Ishikawa (cell line): ENCODE measurements around the gene SPAG9.

ENCODE experiments used
- CEBPB ChIP-seq: IDR thresholded peaks from 2 replicates; pipeline ENCODE4 v1.6.1; 2012
- CREB1 ChIP-seq: IDR thresholded peaks from 2 replicates; pipeline ENCODE4 v1.6.1; 2012; ENCODE audit warnings: low read depth
- EGR1 ChIP-seq: IDR thresholded peaks from 2 replicates; pipeline ENCODE4 v1.6.1; 2012
- EP300 ChIP-seq: IDR thresholded peaks from 2 replicates; pipeline ENCODE4 v1.6.1; 2012; ENCODE audit warnings: borderline replicate concordance
- FOXM1 ChIP-seq: IDR thresholded peaks from 2 replicates; pipeline ENCODE4 v1.6.1; 2012; ENCODE audit warnings: low read depth, borderline replicate concordance
- NFIC ChIP-seq: IDR thresholded peaks from 2 replicates; pipeline ENCODE4 v1.6.1; 2012
- RAD21 ChIP-seq: IDR thresholded peaks from 2 replicates; pipeline ENCODE4 v1.6.1; 2012; ENCODE audit warnings: low read depth
- REST ChIP-seq: IDR thresholded peaks from 2 replicates; pipeline ENCODE4 v1.6.1; 2012; ENCODE audit warnings: low read depth, mild to moderate bottlenecking
- TAF1 ChIP-seq: IDR thresholded peaks from 2 replicates; pipeline ENCODE4 v1.6.1; 2012; ENCODE audit warnings: low read depth, mild to moderate bottlenecking
- TCF12 ChIP-seq: IDR thresholded peaks from 2 replicates; pipeline ENCODE4 v1.6.1; 2012; ENCODE audit warnings: low read depth
- TEAD4 ChIP-seq: IDR thresholded peaks from 2 replicates; pipeline ENCODE4 v1.6.1; 2012
- YY1 ChIP-seq: IDR thresholded peaks from 2 replicates; pipeline ENCODE4 v1.6.1; 2012; ENCODE audit warnings: low read depth
- ZBTB7A ChIP-seq: IDR thresholded peaks from 2 replicates; pipeline ENCODE4 v1.6.1; 2012; ENCODE audit warnings: low read depth
- TF ChIP-seq, protein P1 (sequence below): IDR thresholded peaks from 2 replicates; pipeline ENCODE4 v1.6.1; 2012
- TF ChIP-seq, protein P2 (sequence below): IDR thresholded peaks from 2 replicates; pipeline ENCODE4 v1.6.1; 2012

SPAG9 gene

GRCh38 chr17:51032850-51033249, 87.8 kb downstream of the SPAG9 start:
- TF ChIP-seq EGR1 (no peak), EP300 (no peak), TAF1 (no peak), CREB1 (no peak), ZBTB7A (no peak), TCF12 (no peak), YY1 (no peak), NFIC (no peak)
- TF ChIP-seq, protein P1, sequence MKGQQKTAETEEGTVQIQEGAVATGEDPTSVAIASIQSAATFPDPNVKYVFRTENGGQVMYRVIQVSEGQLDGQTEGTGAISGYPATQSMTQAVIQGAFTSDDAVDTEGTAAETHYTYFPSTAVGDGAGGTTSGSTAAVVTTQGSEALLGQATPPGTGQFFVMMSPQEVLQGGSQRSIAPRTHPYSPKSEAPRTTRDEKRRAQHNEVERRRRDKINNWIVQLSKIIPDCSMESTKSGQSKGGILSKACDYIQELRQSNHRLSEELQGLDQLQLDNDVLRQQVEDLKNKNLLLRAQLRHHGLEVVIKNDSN = no peak

DNA sequence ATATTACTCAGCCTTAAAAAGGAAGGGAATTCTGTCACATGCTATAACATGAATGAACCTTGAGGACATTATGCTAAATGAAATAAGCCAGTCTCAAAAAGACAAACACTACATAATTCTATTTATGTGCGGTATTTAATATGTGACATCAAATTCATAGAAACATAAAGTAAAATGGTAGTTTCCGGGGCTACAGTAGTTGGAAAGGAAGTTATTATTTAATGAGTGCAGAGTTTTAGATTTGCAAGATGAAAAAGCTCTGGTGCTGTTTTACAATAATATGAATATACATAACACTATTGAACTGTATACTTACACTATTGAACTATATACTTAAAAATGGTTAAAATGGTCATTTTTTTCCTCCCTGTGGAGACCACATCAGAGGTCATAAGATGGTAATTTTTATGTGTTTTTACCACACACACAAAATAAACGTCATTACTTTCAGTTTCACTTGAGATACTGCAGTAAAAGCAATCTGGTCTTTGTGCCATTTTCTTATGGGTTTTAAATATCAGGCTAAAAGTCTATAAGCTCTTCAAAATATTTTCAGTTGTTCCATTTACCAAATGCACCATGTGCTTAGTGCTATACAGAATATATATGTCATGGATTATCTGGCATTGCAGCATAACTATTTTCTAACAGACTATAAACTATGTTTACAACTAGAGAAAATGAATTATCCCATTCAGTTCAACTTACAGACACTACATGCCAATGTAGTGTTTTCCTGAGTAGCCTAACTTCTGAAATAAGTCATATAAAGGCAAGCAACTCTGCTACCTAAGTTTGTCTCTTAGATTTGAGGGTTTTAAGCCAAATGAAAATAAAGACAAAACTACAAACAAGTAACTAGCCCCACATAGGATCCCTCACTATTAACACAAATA, 90.9 kb downstream of the SPAG9 start:
- TF ChIP-seq FOXM1 (no peak), CREB1 (no peak), TAF1 (no peak), EP300 (no peak), ZBTB7A (no peak), TEAD4 (no peak)

DNA sequence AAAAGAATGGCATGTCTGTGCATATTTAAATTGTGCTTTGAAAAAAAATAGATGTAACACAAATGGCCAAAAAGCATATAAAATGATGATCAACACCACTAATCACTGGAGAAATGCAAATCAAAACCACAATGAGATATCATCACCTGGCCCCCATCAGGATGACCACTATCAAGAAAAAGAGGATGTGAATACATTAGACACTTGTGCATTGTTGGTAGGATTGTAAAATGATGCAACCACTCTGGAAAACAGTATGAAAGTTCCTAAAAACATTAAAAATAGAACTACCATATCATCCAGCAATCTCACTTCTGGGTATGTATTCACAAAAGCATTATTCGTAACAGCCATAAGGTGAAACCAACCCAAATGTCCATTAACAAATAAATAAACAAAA, 91.5 kb downstream of the SPAG9 start:
- no peak for TF ChIP-seq REST
- no peak for TF ChIP-seq NFIC
- no peak for TF ChIP-seq CREB1
- no peak for TF ChIP-seq TAF1
- TF ChIP-seq FOXM1 = no peak
- no peak for TF ChIP-seq YY1

DNA sequence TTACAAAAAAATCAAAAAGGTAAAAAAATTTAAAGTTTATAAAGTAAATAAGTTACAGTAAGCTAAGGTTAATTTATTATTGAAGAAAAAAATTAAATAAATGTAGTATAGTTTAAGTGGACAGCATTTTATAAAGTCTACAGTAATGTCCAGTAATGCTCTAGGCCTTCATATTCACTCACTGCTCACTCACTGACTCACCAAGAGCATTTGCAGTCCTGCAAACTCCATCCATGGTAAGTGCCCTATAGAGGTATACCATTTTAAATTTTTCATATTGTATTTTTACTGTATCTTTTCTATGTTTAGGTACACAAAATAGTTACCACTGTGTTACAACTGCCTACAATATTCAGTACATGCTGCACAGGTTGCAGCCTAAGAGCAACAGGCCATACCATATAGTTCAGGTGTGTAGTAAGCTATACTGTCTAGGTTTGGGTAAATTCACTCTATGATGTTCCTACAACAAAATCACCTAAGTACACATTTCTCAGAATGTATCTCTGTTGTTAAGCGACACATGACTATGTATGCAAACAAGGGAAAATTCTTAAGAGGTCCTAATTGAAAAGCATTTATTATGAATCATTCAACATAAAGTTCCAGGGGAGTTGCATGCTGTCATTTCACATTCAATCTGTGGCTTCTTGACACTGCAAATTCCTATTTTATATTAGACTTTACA, 92.3 kb downstream of the SPAG9 start:
- TF ChIP-seq NFIC (no peak), FOXM1 (no peak), RAD21 (no peak), YY1 (no peak), TAF1 (no peak), CEBPB (no peak), ZBTB7A (no peak), TEAD4 (no peak), EP300 (no peak), TCF12 (no peak), REST (no peak), CREB1 (no peak), EGR1 (no peak)
- TF ChIP-seq, protein P2, sequence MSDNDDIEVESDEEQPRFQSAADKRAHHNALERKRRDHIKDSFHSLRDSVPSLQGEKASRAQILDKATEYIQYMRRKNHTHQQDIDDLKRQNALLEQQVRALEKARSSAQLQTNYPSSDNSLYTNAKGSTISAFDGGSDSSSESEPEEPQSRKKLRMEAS = no peak
- TF ChIP-seq, protein P1 = no peak

DNA sequence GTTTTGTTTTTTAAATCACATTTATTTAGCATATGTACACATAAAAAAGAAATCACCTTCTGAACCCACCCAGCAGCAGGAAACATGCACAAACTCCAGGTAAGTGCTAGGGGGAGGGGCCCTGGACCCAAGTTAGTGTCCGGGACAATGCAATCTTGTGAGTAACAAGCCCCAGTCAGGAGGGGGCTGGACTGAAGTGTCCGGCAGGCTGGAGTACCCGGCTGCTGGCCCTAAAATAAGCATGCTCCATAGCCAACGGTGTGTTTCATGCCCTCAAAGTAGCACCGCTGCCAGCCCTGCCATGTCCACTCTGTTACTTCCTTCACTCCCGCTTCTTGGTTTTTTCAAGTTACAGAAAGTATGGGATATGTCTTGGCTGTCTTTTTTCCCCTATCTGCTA, 102.1 kb downstream of the SPAG9 start:
- TF ChIP-seq TCF12 (no peak), CREB1 (no peak), REST (no peak), ZBTB7A (no peak), TEAD4 (no peak), RAD21 (no peak), YY1 (no peak), CEBPB (no peak), EP300 (no peak), NFIC (no peak), TAF1 (no peak), FOXM1 (no peak), EGR1 (no peak)
- TF ChIP-seq, protein P1 = no peak
- TF ChIP-seq, protein P2 = no peak
